GM19240 (cell line): ENCODE results near the gene NUP210L.
"Not testable (repeated sequence)": the region's sequence is repeated elsewhere in the genome, so short reads cannot be mapped to it uniquely, and the experiment has no call there.

Experiments
- DNase-seq: peaks from one replicate; pipeline ENCODE4 v3.0.0; 2011; ENCODE audit warnings: low spot score; ENCODE audit not compliant: insufficient read length

The NUP210L gene

GRCh38 chr1:154170547-154171222 lies 15.8 kb upstream of the NUP210L start:
- DNase-seq, result no peak

- DNase-seq, result no peak
Measured at GRCh38 chr1:154167461-154167860, 12.6 kb upstream of the NUP210L start.

DNA sequence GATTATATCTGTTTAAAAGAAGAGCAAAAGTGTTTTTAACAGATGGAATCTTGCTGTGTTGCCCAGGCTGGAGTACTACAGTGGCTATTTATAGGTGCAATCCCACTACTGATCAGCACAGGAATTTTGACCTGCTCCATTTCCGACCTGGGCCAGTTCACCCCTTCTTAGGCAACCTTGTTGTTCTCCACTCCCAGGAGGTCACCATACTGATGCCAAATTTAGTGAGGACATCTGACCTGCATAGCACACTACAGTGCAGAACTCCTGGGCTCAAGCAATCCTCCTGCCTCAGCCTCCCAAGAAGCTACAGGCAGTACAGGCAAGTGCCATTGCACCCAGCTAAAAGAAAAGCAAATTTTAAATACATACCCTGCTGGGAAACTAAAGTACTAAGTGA lies 11.3 kb upstream of the NUP210L start:
- no peak for DNase-seq

DNA sequence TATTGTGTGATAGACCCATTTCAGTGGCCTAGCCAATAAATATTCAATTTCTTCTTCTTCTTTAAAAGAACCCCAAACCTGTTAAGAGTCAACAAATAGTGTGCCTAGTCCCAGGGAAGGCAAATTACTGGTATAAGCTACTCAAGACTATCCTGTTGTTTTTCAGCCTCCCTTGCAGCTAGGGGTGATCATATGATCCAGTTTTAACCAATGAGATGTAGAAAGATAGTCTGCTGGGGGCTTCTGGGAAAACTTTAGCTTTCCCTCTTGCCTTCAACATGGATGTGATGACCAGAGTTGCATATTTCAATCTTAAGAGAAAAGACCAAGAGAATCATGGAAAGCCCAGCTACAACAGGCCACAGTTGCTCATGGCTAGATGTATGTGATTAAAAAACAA lies 4.7 kb upstream of the NUP210L start:
- no peak for DNase-seq

DNA sequence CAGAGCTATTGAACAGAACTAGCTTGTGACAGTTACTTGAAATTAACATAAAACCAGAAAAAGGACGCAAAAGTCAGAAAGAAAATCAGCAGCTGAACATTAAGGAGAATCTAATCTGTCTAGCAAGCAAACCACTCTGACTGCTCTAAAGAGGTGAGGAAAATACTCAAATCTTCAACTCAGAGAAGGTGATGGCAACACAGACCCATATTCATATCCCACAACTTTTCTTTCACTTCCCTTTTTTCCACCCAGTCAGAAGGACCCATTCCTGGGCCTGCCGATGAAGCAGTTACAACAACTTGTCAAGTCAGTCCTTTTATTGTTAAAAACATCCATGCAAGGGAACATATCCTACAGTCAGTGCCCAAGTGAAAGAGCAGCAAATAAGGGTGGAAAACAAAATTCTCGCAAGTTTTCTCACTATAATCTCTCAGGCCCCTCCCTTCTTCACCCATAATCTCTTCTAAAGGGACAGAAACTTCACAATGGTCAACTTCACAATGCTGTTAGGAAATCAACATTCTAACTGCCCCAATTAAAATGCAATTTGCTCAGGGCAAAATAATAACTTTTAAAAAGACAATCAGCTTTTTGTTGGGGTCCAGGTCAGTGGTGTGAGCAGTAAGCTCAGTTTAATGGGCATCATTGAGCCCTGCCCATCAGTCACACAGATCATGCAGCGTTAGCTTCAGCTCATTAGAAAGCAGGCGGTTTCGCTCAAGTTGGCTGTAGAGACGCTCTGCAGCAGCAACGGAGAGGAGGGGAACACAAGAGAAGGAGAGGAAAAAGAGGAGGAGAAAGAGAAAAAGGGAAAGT lies 3.6 kb upstream of the NUP210L start:
- DNase-seq, result no peak

DNA sequence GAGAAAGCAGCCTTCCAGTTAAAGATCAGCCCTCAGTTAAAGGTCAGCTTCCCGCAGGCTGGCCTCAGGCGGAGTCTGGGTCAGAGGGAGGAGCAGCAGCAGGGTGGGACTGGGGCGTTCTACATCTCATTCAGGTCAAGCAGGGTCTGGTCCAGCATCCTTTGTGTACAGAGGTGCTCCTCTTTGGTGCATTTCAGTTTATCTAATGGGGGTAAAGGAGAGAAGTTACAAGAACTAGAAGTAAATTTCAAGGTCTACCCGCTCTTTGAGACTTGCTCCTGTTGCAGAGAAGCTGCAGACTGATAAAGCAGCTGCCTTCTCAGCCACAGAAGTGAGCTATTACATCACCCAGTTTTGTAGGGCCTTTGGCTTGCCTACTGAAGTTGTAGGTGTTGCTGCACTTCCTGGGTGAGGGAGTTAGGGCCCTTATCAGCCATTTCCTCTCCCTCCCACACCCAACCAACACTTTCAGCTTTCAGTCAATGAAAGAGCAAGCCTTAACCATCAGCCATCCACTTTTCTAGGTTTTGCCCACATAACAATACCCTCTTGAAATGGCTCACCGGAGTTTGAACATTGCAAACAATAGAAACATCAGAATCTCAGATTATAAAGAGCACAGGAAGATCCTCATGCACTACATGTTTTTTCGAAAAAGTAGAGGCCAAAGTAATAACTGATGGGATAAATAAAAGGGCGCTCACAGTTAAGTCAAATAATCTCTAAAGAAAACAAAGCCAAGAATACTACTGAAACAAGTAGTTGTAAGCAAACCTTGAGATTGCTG lies 2.8 kb upstream of the NUP210L start:
- DNase-seq, result peak; percentile 52

- DNase-seq, result no peak
Measured at GRCh38 chr1:154155251-154155650, 378 bp upstream of the NUP210L start.

GRCh38 chr1:154154053-154154452 lies 820 bp downstream of the NUP210L start:
- DNase-seq, result no peak

DNA sequence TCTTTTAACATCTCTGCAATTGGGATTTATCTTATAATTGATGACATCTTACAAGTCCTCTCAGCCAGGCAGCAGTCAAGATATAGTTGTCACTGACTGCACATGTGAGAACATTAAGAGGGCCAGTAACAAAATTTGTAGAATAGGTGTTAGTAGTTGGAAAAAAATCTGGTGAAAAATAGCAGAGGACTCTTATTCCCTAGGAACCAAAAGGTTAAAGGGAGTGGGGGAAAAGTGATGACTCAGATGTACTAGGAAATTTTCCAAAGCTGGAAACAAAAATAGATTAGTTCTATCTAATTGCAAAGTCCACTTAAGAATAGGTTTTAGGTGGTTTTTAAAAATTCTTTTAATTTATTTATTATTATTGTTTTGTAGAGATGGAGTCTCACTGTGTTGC lies 3.6 kb downstream of the NUP210L start:
- no peak for DNase-seq

DNA sequence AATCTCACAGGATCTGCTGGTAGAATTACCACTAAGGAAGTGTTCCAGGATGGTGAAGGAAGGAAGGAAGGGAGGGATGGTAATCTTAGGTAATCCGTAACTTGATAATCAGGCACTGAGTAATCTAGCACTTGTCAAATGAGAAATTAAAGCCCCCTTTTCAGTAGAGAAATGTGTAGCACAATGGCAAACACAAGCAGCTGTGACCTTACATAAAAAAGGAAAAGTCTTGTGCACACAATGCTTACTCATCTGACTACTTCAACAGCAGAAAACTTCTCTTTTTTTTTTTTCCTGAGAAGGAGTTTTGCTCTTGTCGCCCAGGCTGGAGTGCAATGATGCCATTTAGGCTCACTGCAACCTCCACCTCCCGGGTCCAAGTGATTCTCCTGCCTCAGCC lies 6.1 kb downstream of the NUP210L start:
- no peak for DNase-seq

DNA sequence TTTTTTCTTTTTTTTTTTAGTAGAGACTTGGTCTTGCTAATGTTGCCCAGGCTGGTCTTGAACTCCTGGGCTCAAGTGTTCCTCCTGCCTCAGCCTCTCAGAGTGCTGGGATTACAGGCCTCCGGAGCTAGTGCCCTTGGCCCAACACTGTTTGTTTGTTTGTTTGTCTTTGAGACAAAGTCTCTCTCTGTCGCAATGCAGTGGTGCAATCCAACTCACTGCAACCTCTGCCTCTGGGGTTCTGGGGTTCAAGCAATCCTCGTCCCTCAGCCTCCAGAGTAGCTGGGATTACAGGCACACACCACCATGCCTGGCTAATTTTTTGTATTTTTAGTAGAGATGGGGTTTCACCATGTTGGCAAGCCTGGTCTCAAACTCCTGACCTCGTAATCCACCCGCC lies 7.4 kb downstream of the NUP210L start:
- DNase-seq, result not testable (repeated sequence)

DNA sequence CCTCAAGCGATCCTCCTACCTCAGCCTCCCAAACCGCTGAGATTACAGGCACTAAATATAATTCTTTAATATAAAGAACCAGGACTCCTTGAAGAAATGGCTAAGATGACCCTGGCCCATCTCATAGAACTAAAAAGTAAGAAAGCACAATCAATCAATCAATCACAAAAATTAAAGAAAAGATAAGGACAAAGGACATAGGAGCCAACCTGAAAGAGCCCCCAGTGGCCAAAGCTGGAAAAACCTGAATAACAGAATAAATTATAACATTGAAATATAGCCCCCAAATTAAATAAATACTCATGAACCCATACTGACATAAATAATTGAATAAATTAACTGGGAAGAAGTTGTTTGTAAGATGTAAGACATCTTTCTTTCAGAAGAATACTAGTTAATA lies 8.9 kb downstream of the NUP210L start:
- DNase-seq, result no peak

- DNase-seq, result no peak
Measured at GRCh38 chr1:154142358-154142757, 12.5 kb downstream of the NUP210L start.

DNA sequence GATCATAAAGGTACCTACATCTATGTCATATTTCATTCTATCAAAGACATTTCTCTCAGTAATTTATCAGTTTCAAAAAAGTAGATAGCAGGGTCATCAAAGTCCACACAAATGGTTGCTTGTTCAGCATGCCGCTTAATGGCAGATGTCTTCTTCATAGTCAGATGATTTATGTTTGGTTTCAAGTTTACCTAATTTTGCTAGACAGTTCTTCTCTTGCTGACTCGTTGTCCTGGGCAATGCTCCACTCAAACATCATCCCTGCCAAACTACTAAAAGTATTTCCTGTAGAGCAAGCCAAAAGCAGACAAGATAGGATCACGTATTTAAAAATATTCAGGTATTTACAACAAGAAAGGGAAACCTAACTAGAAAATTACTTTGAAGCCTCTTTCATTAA lies 13.6 kb downstream of the NUP210L start:
- DNase-seq, result no peak

GRCh38 chr1:154137888-154138287 lies 17.0 kb downstream of the NUP210L start:
- DNase-seq, result no peak

DNA sequence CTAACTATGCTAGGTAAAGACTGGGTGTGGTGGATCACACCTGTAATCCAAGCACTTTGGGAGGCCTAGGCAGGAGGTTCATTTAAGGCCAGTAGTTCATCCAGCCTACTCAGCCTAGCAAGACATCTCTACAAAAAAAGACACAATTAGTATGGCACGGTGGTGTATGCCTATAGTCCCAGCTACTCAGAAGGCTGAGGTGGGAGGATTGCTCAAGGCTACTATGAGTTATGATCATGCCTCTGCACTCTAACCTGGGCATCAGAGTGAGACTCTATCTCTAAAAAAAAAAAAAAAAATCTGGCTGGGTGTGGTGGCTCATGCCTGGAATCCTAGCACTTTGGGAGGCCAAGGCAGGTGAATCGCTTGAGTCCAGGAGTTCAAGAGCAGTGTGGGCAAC lies 21.6 kb downstream of the NUP210L start:
- DNase-seq, result no peak

DNA sequence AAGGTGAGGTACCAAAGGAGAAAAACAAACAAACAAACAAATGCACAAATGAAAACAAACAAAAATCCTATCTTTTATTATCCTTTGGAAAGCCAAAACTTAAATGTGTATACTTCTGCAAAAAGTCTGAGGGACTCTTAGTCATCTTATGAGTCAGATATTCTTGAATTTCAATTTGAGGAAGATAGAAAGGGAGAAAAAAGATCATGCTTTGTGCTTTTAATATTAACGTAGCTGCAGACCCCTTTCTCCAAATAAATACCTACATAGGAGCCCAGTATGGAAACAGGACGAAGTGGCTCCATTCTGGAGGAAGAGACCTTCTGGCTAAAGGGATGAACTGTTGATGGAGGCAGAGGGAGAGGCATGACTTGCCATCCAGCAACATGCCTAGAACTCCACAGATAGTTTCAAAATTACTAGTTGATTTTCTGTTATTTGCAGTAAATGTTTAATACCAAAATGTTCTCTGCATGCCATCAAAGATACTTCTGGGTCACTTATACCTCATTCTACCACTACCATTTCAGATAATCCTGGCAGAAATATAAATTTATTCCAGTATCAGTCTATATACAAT lies 25.4 kb downstream of the NUP210L start:
- DNase-seq, result no peak

DNA sequence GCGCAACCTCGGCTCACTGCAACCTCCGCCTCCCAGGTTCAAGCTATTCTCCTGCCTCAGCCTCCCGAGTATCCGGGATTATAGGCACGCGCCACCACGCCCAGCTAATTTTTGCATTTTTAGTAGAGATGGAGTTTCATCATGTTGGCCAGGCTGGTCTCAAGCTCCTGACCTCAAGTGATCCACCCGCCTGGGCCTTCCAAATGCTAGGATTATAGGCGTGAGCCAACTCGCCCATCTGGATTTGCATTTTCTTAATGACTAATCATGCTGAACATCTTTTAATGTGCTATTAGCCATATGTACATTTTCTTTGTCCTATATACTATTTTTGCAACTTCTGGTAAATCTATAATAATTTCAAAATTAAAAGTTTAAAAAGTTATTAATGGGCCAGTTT lies 31.7 kb downstream of the NUP210L start:
- DNase-seq, result not testable (repeated sequence)

GRCh38 chr1:154117642-154118041 lies 37.2 kb downstream of the NUP210L start:
- no peak for DNase-seq

DNA sequence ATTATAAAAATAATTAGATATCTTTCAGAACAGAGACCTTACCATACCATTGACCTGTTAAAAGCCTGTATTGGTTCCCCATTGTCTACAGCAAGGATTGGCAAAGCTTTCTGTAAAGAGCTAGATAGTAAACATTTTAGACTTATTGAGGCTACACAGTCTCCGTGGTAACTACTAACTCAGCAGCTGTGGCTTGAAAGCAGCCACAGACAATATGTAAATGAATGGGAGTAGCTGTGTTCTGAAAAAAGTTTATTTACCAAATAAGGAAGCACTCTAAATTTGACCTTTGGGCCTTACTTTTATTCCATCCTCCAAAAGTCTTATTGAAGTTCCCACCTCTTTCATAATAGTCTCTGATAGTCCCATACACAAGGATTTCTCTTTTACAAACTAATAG lies 39.7 kb downstream of the NUP210L start:
- DNase-seq, result no peak

DNA sequence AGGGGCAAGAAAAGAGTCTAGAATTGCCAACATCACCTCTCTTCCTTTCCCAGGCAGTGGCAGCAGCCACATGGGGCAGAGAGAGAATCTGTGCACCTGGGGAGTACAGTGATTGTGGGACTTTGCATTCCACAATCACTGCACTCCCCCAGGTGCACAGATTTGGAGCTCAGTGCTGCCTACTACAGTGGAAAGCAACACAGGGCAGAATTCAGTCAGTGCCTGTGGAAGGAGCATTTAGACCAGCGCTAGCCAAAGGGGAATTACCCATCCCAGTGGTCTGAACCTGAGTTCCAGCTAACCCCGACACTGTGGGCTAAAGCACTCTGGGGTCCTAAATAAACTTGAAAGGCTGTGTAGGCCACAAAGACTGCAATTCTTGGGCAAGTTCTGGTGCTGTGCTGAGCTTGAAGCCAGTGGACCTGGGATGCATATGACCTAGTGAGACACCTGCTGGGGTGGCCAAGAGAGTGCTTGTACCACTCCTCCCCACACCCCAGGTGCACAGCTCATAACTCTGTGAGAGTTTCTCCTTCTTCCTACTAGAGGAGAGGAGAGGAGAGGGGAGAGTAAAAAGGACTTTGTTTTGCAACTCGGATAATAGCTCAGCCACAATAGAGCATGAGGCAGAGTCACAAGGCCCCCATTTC lies 50.3 kb downstream of the NUP210L start:
- no peak for DNase-seq
